GM12874 (cell line): Measurements from ENCODE around the gene SKIC2.

ENCODE experiments used
- TF ChIP-seq, protein P1 (sequence below): IDR thresholded peaks from 2 replicates; pipeline ENCODE4 v1.5.1; 2011; ENCODE audit warnings: low read depth, mild to moderate bottlenecking, control low read depth, low read length, moderate library complexity; ENCODE audit not compliant: insufficient read depth

The SKIC2 gene

DNA sequence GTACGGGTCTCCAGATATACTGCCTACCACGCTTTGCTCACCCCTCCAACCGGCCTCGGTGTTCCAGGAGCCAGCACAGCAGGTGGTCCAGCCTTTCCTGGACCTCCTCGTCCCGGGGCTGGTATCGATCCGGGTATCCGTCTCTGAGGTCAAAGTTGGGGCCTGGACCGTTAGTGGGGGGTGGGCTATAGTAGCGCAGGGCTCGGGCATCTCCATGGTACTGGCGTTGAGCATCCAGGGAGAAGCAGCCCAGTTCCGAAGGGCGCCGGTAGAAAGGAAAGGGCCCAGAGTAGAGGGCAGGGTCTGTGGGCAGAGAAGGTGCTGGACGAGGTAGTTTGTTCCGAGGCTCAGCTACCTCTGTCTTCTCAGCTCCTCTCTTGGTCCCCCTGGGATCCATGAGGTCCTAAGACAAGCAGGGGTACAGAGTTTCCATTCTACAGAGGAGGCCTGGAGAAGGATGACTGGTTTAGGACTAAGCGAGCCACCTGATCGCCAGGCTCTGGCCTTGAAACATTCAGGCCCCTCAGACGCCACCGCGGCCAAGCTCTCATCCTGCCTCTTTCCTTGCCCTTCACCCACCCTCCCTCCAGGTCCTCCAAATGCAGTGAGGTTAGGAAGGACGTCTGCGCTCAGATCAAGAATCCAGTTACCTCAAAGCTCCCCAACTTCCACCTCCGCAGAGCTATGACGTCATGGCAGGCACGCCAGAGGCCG, 12.5 kb downstream of the SKIC2 start:
- TF ChIP-seq, protein P1, sequence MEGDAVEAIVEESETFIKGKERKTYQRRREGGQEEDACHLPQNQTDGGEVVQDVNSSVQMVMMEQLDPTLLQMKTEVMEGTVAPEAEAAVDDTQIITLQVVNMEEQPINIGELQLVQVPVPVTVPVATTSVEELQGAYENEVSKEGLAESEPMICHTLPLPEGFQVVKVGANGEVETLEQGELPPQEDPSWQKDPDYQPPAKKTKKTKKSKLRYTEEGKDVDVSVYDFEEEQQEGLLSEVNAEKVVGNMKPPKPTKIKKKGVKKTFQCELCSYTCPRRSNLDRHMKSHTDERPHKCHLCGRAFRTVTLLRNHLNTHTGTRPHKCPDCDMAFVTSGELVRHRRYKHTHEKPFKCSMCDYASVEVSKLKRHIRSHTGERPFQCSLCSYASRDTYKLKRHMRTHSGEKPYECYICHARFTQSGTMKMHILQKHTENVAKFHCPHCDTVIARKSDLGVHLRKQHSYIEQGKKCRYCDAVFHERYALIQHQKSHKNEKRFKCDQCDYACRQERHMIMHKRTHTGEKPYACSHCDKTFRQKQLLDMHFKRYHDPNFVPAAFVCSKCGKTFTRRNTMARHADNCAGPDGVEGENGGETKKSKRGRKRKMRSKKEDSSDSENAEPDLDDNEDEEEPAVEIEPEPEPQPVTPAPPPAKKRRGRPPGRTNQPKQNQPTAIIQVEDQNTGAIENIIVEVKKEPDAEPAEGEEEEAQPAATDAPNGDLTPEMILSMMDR, result no peak

DNA sequence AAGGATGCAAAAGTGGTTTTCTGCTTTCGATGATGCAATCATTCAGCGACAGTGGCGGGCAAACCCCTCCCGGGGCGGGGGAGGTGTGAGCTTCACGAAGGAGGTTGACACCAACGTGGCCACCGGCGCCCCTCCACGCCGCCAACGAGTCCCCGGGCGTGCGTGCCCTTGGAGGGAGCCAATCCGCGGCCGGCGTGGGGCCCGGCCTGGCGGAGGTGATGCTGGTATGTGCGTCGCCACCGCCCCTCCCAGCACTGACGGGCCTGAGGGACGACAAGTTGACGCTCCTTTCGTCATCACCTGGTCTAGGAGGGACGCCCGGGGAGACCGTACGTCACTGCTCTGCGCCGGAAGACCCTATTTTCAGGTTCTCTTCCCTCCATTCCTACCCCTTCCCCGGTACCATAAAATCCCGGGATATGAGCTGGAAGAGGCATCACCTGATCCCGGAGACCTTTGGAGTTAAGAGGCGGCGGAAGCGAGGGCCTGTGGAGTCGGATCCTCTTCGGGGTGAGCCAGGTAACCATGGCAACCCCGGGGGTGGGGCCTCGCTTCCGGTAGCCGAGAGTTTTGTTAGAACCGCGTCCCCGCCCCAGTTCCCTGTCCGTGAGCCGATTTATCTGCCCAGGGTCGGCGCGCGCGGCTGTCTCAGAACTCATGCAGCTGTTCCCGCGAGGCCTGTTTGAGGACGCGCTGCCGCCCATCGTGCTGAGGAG, 13.2 kb downstream of the SKIC2 start, which contains the start of gene DXO:
Gene DXO (minus strand): TSS at position 146 of the 716 bp plus-strand sequence. CDS start 463 bp downstream, outside the sequence.
- TF ChIP-seq, protein P1, result no peak

DNA sequence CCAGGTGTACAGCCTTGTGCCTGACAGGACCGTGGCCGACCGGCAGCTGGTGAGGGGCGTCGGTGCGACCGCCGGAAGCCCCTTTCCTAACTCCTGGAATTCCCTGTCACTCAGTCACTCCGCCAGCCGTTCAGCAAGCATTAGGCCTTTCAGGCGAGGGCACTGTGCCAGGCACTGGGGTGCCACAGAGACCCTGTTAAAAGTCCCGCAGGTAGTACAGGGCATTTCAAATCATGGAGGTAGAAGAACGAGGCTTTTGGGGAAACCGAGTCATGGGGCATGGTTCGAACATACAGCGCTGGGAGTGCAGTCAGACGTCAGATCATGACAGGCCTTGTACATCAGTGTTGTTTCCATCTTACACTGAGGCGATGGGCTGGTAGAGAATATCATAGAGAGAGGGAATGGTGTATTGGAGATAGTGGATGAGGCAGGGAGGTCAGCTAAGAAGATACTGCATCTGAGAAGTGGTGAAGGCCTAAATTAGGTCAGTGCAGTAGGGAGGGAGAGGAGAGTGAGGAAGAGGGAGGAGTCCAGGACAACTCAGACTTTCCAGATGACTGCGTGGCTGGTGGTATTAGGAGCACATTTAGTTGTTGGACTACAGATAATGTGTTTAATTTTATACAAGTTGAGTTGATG, 13.9 kb downstream of the SKIC2 start:
- TF ChIP-seq, protein P1, result no peak

DNA sequence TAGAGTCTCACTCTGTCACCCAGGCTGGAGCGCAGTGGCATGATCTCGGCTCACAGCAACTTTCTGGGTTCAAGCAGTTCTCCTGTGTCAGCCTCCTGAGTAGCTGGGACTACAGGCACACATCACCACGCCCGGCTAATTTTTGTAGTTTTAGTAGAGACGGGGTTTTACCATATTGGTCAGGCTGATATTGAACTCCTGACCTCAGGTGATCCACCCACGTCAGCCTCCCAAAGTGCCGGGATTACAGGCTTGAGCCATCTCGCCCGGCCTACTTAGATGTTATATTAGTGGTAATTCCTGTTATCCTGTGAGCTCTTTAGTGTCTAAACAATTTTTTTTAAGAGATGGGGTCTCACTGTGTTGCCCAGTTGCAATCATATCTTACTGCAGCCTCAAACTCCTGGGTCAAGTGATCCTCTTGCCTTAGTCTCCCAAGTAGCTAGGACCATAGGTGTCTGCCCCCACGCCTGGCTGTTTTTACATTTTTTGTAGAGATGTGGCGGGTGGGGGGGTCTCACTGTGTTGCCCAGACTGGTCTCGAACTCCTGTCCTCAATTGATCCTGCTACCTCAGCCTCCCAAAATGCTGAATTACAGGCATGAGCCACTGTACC, 18.9 kb downstream of the SKIC2 start:
- TF ChIP-seq, protein P1, result no peak

DNA sequence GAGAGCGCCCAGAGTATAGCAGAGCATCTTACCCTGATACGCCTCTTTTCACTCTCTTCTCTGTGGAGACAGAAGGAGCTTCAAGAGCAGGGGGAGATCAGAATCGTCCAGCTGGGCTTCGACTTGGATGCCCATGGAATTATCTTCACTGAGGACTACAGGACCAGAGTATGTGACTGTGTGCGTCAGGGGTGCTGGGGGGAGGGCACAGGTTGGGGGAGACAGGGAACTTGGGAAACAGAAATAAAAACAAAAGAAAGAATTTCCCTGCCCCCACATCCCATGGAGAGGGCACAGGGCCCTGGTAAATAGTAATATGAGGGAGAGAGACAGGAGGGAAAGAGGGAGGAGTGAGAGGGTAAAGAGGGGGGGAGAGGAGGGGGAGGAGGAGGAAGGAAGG, 19.9 kb downstream of the SKIC2 start:
- TF ChIP-seq, protein P1, result no peak

DNA sequence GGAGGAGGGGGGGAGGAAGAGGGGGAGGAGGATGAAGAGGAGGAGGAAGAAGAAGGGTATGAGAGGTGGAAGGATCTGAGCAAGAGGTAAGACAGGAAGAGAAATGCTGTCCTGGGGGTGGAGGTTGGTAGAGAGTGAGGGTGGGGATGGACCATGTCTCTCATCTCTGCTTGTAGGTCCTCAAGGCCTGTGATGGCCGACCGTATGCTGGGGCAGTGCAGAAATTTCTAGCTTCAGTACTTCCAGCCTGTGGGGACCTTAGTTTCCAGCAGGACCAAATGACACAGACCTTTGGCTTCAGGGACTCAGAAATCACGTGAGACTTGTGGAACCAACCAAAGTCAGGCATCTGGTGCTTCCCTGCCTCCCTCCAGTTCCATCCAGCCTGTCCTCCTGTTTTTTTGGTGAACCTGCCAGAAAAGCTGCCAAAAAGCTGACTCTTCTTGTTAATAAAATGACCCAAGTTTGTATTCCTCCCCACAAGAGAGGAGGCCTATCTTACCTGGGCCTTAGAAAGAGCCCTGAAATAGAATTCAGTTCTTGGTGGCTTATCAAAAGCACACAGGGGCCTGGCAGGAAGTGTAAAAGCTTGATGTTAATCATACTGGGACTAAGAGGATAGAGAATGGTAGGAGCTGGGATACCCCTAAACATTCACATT, 20.4 kb downstream of the SKIC2 start:
- TF ChIP-seq, protein P1, result no peak
